ENCODE results near the gene KLHL3.

The KLHL3 gene

DNA sequence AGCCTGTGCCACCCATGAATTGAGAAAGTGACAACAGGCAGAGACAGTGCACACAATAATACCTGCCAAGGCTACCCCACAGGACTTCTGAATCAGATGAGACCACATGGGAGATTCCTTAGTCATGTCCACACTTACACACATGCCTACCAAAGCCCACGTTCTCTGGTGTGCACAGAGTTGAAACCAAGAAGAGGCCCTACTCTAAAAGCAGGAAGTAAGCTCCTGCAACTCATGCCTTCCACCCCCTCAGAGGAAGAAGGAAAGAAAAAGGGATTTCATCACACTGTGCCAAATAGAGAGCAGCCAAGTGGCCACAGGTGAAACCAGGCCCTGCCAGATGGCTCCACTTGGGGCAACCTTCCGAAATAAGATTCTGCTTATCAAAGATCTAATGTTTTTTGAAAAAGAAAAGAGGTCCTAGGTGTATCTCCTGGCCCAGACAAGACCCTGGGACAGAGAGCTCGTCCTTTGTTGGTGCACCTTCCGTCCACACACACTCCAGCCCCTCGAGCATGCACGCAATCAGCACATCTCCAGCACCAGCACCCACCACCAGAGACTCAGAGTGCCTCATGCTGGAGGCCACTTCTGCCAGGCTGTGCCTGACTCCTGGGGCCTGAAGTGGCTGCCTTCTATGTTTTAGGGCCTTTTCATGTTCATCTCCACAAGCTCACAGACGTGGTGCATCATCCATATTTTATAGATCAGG is 122.2 kb downstream of the KLHL3 start:
- TF ChIP-seq, protein P1, sequence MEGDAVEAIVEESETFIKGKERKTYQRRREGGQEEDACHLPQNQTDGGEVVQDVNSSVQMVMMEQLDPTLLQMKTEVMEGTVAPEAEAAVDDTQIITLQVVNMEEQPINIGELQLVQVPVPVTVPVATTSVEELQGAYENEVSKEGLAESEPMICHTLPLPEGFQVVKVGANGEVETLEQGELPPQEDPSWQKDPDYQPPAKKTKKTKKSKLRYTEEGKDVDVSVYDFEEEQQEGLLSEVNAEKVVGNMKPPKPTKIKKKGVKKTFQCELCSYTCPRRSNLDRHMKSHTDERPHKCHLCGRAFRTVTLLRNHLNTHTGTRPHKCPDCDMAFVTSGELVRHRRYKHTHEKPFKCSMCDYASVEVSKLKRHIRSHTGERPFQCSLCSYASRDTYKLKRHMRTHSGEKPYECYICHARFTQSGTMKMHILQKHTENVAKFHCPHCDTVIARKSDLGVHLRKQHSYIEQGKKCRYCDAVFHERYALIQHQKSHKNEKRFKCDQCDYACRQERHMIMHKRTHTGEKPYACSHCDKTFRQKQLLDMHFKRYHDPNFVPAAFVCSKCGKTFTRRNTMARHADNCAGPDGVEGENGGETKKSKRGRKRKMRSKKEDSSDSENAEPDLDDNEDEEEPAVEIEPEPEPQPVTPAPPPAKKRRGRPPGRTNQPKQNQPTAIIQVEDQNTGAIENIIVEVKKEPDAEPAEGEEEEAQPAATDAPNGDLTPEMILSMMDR (IDR thresholded peaks at IDR 0.05; ENCODE audit: low read depth, low read length) = no peak
- H3K9me3 ChIP-seq = no peaks in the 10 kb centered on the region
- no peaks in the 10 kb centered on the region for H3K36me3 ChIP-seq
- DNase-seq = no peak
- no peaks in the 10 kb centered on the region for H3K27me3 ChIP-seq
- H3K4me1 ChIP-seq = no peaks in the 10 kb centered on the region
- H3K4me3 ChIP-seq (ENCODE audit: low read depth, low read length) = no peak overlapping the region

DNA sequence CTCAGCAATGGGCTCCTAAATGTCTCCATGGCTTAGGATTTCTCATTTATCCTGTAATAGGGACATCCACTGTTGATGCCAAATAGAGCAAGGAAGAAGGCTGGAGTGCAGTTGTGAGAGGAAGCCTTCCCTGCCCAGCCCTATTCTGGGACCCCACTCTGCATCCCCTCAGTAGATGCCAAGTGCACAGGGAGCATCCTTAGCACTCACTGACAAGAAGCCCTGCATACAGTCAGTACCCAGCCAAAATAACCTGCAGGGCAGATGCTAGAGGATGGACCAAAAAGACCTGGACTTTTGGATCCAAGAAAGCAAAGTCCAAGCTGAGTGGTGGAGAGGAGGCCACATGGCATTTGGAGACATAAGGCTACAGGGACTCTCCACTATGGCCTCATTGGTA is 123.3 kb downstream of the KLHL3 start:
- no peaks in the 10 kb centered on the region for H3K9me3 ChIP-seq
- no peaks in the 10 kb centered on the region for H3K36me3 ChIP-seq
- no peaks in the 10 kb centered on the region for H3K4me1 ChIP-seq
- no peaks in the 10 kb centered on the region for H3K27me3 ChIP-seq
- no peak overlapping the region for H3K4me3 ChIP-seq (ENCODE audit: low read depth, low read length)
- TF ChIP-seq, protein P1 (IDR thresholded peaks at IDR 0.05; ENCODE audit: low read depth, low read length) = no peak
- DNase-seq = no peak

DNA sequence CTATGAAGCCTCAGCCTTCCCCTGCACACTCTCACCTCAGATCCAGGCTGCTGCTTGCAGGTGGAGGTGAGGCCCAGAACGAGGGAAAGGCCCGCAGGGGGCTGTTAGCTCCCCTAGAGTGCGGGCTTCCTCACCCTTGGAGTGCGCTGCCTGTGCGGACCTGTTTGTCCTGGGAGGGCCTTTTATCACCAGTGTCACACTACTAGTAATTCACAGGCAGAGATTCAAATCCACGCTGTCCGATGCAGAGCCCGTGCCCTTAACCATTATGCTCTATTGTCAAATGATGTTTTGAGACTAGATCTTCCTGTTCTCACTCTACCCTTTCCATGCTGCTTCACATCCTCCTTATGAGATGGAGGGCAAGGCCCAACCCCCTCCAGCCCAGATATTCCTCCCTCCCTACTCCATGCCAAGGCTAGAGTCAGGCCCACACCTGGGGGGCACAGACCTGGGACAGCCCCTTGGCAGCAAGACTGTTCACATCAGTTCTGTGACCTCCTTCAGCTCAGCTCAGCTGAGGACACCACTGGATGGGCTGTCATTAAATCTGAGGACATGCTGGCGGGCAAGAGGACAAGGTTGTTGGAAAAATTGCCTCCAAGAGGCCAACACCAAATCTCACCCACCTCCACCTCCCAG is 124.0 kb downstream of the KLHL3 start:
- no peaks in the 10 kb centered on the region for H3K4me1 ChIP-seq
- TF ChIP-seq, protein P1 (IDR thresholded peaks at IDR 0.05; ENCODE audit: low read depth, low read length) = no peak
- no peaks in the 10 kb centered on the region for H3K27me3 ChIP-seq
- no peak for DNase-seq
- no peak overlapping the region for H3K4me3 ChIP-seq (ENCODE audit: low read depth, low read length)
- H3K36me3 ChIP-seq = no peaks in the 10 kb centered on the region
- no peaks in the 10 kb centered on the region for H3K9me3 ChIP-seq

DNA sequence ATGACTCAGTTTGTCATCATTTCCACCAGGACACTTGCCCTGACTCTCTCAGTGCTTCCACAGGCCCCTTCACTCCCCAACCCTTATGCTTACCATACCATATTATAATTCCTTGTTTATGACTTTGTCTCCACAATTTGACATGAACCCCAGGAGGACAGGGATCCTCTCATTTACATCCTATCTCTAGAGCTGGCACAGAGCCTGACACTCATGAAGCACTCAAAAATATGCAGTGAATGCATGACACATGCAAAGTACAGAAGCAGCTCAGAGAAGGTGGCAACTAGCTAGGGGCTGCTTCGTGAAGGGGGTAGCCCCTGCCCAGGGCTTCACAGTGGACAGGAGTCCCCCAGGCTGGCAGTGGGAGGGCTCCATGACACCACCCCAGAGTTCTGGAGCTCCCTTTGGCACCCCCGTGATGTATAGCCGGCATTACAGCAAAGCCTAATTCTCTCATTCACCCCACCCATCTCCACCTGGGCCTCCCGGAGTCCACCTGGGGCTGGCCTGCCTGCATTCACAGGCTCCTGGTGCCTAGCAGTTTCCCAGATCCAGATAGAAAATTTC is 124.8 kb downstream of the KLHL3 start:
- H3K4me1 ChIP-seq = no peaks in the 10 kb centered on the region
- no peak overlapping the region for H3K4me3 ChIP-seq (ENCODE audit: low read depth, low read length)
- no peaks in the 10 kb centered on the region for H3K27me3 ChIP-seq
- no peaks in the 10 kb centered on the region for H3K36me3 ChIP-seq
- TF ChIP-seq, protein P1 (IDR thresholded peaks at IDR 0.05; ENCODE audit: low read depth, low read length) = no peak
- DNase-seq = no peak
- H3K9me3 ChIP-seq = no peaks in the 10 kb centered on the region

DNA sequence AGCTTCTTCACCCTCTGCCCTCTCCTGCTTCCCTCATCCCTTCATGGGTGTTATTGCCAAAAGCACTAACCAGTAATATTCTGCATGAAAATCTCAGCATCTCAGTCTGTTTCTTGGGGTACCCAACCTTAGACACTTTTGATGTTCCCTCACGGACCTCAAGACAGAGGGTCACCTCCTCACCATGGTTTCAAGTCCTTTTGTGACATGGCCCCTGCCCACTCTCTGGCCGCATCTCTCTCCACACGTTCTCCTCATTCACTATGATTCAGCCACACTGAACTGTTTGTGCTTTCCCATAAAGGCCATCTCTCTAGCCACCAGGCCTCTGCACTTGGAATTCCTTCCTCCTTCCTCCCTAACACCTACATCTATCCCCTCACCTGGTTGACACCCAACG is 125.3 kb downstream of the KLHL3 start:
- TF ChIP-seq, protein P1 (IDR thresholded peaks at IDR 0.05; ENCODE audit: low read depth, low read length) = no peak
- H3K36me3 ChIP-seq = no peaks in the 10 kb centered on the region
- no peak overlapping the region for H3K4me3 ChIP-seq (ENCODE audit: low read depth, low read length)
- no peaks in the 10 kb centered on the region for H3K27me3 ChIP-seq
- no peak for DNase-seq
- H3K9me3 ChIP-seq = no peaks in the 10 kb centered on the region
- H3K4me1 ChIP-seq = no peaks in the 10 kb centered on the region

DNA sequence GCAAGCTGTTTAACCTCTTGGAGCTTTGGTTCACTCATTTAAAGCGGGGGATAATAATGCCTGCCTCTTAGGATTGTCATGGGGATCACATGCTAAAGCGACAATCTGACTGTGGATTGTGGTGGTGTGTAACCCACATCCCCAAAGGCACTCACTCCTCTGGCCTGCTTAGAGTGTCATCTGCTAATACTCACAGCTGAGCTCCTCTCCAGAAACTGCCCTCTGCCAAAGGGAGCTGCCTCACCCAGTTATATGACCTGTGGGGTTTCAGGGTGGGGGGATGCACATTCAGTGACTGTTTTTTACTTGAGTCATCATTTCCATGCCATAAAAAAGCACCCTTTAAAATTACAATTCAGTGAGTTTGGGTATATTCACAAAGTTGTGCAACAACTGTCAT is 126.8 kb downstream of the KLHL3 start:
- no peaks in the 10 kb centered on the region for H3K36me3 ChIP-seq
- no peaks in the 10 kb centered on the region; the same call in 1 of the 2 replicates for H3K4me1 ChIP-seq
- no peaks in the 10 kb centered on the region for H3K27me3 ChIP-seq
- TF ChIP-seq, protein P1 (IDR thresholded peaks at IDR 0.05; ENCODE audit: low read depth, low read length) = no peak
- H3K9me3 ChIP-seq = no peaks in the 10 kb centered on the region
- no peak for DNase-seq
- H3K4me3 ChIP-seq (ENCODE audit: low read depth, low read length) = no peak overlapping the region
